Measurements from ENCODE around the gene DNAAF1.

The DNAAF1 gene

DNA sequence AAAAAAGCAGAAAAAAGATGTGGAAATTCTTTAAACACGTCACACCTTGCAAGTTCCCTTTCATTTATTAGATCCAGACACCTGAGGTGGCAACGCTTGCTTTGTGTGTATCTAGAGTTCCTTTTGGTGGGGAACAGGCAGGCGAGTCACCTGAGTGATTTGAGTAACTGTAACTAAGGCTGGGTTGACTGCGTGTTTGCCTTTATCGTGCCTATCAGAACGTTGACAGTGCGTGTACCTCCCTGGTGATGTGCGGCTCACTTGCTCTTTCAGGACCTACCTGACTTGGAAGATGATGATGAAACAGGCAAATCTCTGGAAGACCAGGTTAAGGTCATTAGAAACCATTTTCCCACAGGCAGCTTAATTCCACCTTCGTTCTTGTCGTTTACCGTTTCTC, 29.3 kb downstream of the DNAAF1 start:
- TF ChIP-seq, protein P1, sequence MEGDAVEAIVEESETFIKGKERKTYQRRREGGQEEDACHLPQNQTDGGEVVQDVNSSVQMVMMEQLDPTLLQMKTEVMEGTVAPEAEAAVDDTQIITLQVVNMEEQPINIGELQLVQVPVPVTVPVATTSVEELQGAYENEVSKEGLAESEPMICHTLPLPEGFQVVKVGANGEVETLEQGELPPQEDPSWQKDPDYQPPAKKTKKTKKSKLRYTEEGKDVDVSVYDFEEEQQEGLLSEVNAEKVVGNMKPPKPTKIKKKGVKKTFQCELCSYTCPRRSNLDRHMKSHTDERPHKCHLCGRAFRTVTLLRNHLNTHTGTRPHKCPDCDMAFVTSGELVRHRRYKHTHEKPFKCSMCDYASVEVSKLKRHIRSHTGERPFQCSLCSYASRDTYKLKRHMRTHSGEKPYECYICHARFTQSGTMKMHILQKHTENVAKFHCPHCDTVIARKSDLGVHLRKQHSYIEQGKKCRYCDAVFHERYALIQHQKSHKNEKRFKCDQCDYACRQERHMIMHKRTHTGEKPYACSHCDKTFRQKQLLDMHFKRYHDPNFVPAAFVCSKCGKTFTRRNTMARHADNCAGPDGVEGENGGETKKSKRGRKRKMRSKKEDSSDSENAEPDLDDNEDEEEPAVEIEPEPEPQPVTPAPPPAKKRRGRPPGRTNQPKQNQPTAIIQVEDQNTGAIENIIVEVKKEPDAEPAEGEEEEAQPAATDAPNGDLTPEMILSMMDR (IDR thresholded peaks at IDR 0.05; ENCODE audit: insufficient read depth, low read depth, low read length, missing control alignments), result no peak

DNA sequence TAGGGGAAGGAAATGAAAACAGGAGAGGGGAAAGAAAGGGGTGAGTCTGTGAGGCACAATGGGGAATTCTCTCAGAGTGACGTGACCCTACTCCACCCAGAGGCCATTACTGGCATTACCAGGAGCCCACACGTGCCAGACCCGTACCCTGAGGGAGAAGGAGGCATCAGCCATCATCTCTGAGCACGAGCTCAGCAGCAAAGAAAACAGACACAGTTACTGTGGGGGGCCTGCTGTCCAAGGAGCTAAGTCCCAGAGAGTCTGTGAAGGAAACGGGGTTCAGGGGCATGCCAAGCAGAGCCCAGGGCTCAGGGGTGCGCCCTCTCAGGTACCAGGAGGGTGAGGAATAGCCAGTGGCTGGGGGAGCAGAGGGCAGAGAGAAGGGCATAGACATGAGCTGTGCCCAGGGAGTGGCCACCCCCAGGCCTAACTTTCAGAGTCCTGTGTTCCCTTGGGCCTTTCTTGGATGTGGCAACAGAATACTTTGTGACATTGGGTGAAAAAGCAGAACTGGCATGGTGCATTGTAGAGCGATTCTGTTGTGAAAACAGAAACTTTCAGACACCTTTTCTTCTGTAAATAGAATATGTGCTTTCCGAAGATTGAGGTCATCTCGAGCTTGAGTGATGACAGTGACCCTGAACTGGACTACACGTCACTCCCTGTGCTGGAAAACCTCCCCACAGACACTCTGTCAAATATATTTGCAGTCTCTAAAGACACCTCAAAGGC, 30.4 kb downstream of the DNAAF1 start:
- TF ChIP-seq, protein P1 (IDR thresholded peaks at IDR 0.05; ENCODE audit: insufficient read depth, low read depth, low read length, missing control alignments), result peak; percentile 88
- peak; percentile 75 for DNase-seq (ENCODE audit: low read depth)
- no peak overlapping the region for H3K4me3 ChIP-seq (ENCODE audit: low read length)

More for the DNA sequence above, 29.3 kb downstream of the DNAAF1 start:
- no peak for DNase-seq (ENCODE audit: low read depth)
- no peak overlapping the region for H3K4me3 ChIP-seq (ENCODE audit: low read length)

DNA sequence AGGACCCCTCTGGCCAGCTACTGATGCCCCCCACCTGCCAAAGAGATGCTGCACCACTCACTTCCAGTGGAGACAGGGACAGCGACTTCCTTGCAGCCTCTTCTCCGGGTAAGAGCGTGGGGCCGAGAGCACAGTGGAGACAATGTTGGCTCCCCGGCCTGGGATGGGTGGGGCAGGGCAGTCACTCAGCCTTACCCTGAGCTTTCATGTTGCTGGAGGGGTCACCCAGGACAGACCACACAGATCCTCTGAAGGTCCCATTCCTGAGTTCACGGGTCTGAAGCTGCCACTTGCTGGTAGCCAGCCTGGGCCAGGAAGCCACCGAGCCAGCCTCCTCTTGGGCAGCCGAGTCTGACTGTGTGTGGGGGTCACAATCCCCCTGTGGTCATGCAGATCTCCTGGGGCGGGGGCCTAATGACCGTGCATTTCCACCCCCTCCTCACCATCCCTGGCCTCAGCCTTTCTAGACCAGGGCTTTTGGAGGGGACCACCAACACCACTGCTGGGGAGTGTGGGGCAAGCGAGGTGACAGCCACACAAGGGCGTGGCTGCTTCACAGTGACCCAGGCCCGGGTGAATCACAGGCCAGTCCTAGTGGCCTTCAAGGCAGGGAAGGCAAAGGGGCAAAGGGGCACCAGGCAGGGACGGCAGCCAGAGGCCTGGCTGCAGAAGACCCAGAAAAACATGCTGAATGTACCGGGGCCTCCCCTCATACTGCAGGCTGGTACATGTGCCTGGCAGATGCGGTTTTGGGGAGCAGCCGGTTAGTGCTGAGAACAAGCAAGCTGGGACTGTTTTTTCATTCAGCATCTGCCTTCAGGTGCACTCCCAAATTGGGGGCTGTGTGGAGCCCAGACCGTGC, 31.3 kb downstream of the DNAAF1 start:
- DNase-seq (ENCODE audit: low read depth), result no peak

DNA sequence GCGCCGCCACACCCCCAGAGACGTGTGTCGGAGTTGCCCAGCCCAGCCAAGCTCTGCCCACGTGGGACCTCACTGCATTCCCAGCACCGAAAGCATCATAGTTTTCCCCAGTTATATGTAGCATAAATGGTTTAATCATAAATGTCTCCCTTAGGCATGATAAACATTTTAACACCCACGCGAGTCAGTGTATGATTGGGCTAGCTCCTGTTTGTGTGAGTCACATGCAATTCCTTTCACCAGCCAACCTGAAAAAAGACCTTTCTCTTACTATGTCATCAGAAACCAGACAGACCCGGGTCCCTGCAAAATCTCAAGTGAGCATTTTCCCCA, 32.6 kb downstream of the DNAAF1 start:
- no peak overlapping the region for H3K4me3 ChIP-seq (ENCODE audit: low read length)
- DNase-seq (ENCODE audit: low read depth), result peak; percentile 63
- TF ChIP-seq, protein P1 (IDR thresholded peaks at IDR 0.05; ENCODE audit: insufficient read depth, low read depth, low read length, missing control alignments), result no peak

More for the DNA sequence above, 31.3 kb downstream of the DNAAF1 start:
- no peak overlapping the region for H3K4me3 ChIP-seq (ENCODE audit: low read length)
- TF ChIP-seq, protein P1 (IDR thresholded peaks at IDR 0.05; ENCODE audit: insufficient read depth, low read depth, low read length, missing control alignments), result no peak

DNA sequence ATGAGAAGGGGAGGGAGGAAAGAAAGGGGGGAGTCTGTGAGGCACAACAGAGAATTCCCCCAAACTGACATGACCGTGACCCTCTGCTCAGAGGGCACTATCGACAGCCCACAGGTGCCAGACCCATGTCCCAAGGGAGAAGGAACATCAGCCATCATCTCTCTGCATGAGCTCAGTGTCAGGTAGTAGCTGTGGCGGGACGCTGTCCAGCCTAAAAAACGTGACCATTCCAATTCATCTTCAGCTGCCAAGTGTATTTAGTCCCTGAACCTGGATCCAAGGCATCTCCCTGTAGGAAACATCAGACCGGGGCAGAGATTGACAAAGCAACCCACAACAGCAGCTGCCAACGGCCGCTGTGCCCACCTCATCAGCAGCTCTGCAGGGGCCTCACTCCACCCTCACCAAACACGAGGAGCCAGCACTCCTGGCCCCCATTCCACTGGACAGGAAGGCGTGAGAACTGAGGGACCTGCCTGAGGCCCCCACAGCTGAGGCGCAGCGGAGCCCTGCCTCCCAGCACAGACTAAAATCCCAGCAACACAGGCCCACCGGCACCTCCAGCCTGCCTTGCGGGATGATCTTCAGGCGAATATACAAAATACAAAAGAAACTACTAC, 33.1 kb downstream of the DNAAF1 start:
- DNase-seq (ENCODE audit: low read depth), result no peak
- TF ChIP-seq, protein P1 (IDR thresholded peaks at IDR 0.05; ENCODE audit: insufficient read depth, low read depth, low read length, missing control alignments), result no peak
- no peak overlapping the region for H3K4me3 ChIP-seq (ENCODE audit: low read length)

DNA sequence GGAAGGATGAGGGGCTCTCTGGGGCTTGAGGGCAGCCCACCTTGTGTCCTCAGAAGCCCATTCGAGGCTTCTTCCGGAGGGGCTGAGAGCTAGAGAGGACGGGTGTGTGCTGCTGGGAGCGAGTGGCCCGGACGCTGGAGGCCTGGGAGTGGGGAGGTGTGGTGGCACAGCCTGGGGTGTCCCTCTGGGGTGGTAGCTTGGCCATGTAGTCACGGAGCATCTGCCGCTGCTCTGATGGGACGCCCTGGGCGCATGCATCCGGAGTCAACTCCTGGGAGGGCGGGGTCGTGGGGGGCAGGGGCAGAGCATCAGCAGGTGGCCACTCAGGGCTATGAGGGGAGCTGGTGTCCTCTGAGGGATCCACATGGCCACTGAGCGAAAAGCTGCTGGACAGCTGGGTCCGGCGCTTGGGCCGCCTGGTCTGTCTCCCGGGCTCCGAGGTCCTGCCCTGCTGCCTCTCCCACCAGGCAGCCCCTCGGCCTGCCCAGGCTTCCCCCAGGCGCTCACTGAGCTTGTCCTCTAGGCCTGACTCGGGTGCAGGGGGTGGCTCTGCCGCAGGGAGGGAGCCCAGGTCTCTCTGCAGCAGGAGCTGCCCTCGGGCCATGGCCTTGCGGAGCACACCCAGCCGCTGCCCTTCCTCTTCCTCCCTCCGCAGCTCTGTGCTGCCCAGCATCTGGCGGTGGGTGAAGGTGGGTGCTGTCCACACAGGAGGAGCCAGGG, 33.9 kb downstream of the DNAAF1 start:
- no peak for DNase-seq (ENCODE audit: low read depth)
- no peak overlapping the region for H3K4me3 ChIP-seq (ENCODE audit: low read length)
- TF ChIP-seq, protein P1 (IDR thresholded peaks at IDR 0.05; ENCODE audit: insufficient read depth, low read depth, low read length, missing control alignments), result no peak
